ENCODE measurements around the gene FAM177A1.
"Not testable (repeated sequence)": the region's sequence is repeated elsewhere in the genome, so short reads cannot be mapped to it uniquely, and the experiment has no call there.

FAM177A1 gene

GRCh38 chr14:35061113-35061791 is 15.2 kb downstream of the FAM177A1 start:
- not testable (repeated sequence) for DNase-seq (ENCODE audit: low read depth)

- not testable (repeated sequence) for DNase-seq (ENCODE audit: low read depth)
Measured at GRCh38 chr14:35065731-35066130, 19.7 kb downstream of the FAM177A1 start.

GRCh38 chr14:35068238-35069012 is 22.4 kb downstream of the FAM177A1 start:
- no peak for DNase-seq (ENCODE audit: low read depth)

GRCh38 chr14:35072226-35072625 is 26.2 kb downstream of the FAM177A1 start:
- DNase-seq (ENCODE audit: low read depth): no peak

- DNase-seq (ENCODE audit: low read depth): no peak
Measured at GRCh38 chr14:35073486-35073885, 27.4 kb downstream of the FAM177A1 start.

- no peak for DNase-seq (ENCODE audit: low read depth)
Measured at GRCh38 chr14:35078082-35078481, 32.0 kb downstream of the FAM177A1 start.

- no peak for DNase-seq (ENCODE audit: low read depth)
Measured at GRCh38 chr14:35079742-35080141, 33.7 kb downstream of the FAM177A1 start.

GRCh38 chr14:35083530-35084150 is 37.6 kb downstream of the FAM177A1 start:
- DNase-seq (ENCODE audit: low read depth): no peak

GRCh38 chr14:35085441-35085840 is 39.4 kb downstream of the FAM177A1 start:
- DNase-seq (ENCODE audit: low read depth): no peak

- DNase-seq (ENCODE audit: low read depth): no peak
Measured at GRCh38 chr14:35088514-35088913, 42.4 kb downstream of the FAM177A1 start.

- not testable (repeated sequence) for DNase-seq (ENCODE audit: low read depth)
Measured at GRCh38 chr14:35094645-35095044, 48.6 kb downstream of the FAM177A1 start.

- no peak for DNase-seq (ENCODE audit: low read depth)
Measured at GRCh38 chr14:35107866-35108265, 61.8 kb downstream of the FAM177A1 start.

GRCh38 chr14:35112641-35113040 is 66.6 kb downstream of the FAM177A1 start:
- no peak for DNase-seq (ENCODE audit: low read depth)

GRCh38 chr14:35113308-35113950 is 67.4 kb downstream of the FAM177A1 start:
- DNase-seq (ENCODE audit: low read depth): no peak

- DNase-seq (ENCODE audit: low read depth): no peak
Measured at GRCh38 chr14:35114036-35114435, 68.0 kb downstream of the FAM177A1 start.

GRCh38 chr14:35116242-35116641 is 70.2 kb downstream of the FAM177A1 start:
- no peak for DNase-seq (ENCODE audit: low read depth)

- DNase-seq (ENCODE audit: low read depth): no peak
Measured at GRCh38 chr14:35117112-35117511, 71.0 kb downstream of the FAM177A1 start.

GRCh38 chr14:35121026-35121886 is 75.2 kb downstream of the FAM177A1 start:
- no peak for DNase-seq (ENCODE audit: low read depth)

- peak; percentile 75 for DNase-seq (ENCODE audit: low read depth)
Measured at GRCh38 chr14:35121887-35122695, 76.0 kb downstream of the FAM177A1 start, which contains the start of the genes PPP2R3C and PRORP. TSS of gene PPP2R3C (minus strand) at chr14:35121990. CDS start at chr14:35121959, 31 bp downstream. TSS of gene PRORP (plus strand) at chr14:35122552. CDS start at chr14:35123246, 694 bp downstream.

- no peak for DNase-seq (ENCODE audit: low read depth)
Measured at GRCh38 chr14:35122696-35123387, 76.8 kb downstream of the FAM177A1 start.
